KG1 (cell line): ENCODE measurements around the gene HNRNPA3.
"Not testable (repeated sequence)": the region's sequence is repeated elsewhere in the genome, so short reads cannot be mapped to it uniquely, and the experiment has no call there.

ENCODE experiments used
- DNase-seq: peaks from one replicate; lab custom pipeline; 2025; lab: John Stamatoyannopoulos, UW

HNRNPA3 gene

GRCh38 chr2:177188482-177189469, 23.8 kb upstream of the HNRNPA3 start:
- no peak for DNase-seq

- DNase-seq: no peak
Measured at GRCh38 chr2:177190941-177191340, 21.7 kb upstream of the HNRNPA3 start.

- no peak for DNase-seq
Measured at GRCh38 chr2:177192788-177193187, 19.8 kb upstream of the HNRNPA3 start.

GRCh38 chr2:177193240-177193639, 19.4 kb upstream of the HNRNPA3 start:
- no peak for DNase-seq

GRCh38 chr2:177195194-177195593, 17.4 kb upstream of the HNRNPA3 start:
- no peak for DNase-seq

- DNase-seq: not testable (repeated sequence)
Measured at GRCh38 chr2:177200419-177200818, 12.2 kb upstream of the HNRNPA3 start.

GRCh38 chr2:177201919-177202346, 10.7 kb upstream of the HNRNPA3 start:
- DNase-seq: no peak

- DNase-seq: no peak
Measured at GRCh38 chr2:177204417-177204816, 8.2 kb upstream of the HNRNPA3 start.

GRCh38 chr2:177207101-177207500, 5.5 kb upstream of the HNRNPA3 start:
- DNase-seq: no peak

GRCh38 chr2:177211169-177211568, 1.4 kb upstream of the HNRNPA3 start:
- DNase-seq: no peak

GRCh38 chr2:177211576-177212105, 953 bp upstream of the HNRNPA3 start:
- DNase-seq: no peak

GRCh38 chr2:177212891-177213856, 580 bp downstream of the HNRNPA3 start:
- peak; percentile 83 for DNase-seq

GRCh38 chr2:177217247-177217843, 4.8 kb downstream of the HNRNPA3 start:
- no peak for DNase-seq

- DNase-seq: not testable (repeated sequence)
Measured at GRCh38 chr2:177219787-177220186, 7.2 kb downstream of the HNRNPA3 start.

- no peak for DNase-seq
Measured at GRCh38 chr2:177221534-177221933, 8.9 kb downstream of the HNRNPA3 start.

GRCh38 chr2:177221970-177222369, 9.4 kb downstream of the HNRNPA3 start:
- no peak for DNase-seq

- not testable (repeated sequence) for DNase-seq
Measured at GRCh38 chr2:177223436-177223835, 10.8 kb downstream of the HNRNPA3 start.

- no peak for DNase-seq
Measured at GRCh38 chr2:177225965-177226360, 13.4 kb downstream of the HNRNPA3 start.

- DNase-seq: no peak
Measured at GRCh38 chr2:177229442-177230242, 17.0 kb downstream of the HNRNPA3 start.

- no peak for DNase-seq
Measured at GRCh38 chr2:177231270-177231669, 18.7 kb downstream of the HNRNPA3 start.
